ENCODE data around the gene LMNA.
A peak's percentile ranks its signal among the peaks of the same experiment; 100 is the strongest.

Gene LMNA

DNA sequence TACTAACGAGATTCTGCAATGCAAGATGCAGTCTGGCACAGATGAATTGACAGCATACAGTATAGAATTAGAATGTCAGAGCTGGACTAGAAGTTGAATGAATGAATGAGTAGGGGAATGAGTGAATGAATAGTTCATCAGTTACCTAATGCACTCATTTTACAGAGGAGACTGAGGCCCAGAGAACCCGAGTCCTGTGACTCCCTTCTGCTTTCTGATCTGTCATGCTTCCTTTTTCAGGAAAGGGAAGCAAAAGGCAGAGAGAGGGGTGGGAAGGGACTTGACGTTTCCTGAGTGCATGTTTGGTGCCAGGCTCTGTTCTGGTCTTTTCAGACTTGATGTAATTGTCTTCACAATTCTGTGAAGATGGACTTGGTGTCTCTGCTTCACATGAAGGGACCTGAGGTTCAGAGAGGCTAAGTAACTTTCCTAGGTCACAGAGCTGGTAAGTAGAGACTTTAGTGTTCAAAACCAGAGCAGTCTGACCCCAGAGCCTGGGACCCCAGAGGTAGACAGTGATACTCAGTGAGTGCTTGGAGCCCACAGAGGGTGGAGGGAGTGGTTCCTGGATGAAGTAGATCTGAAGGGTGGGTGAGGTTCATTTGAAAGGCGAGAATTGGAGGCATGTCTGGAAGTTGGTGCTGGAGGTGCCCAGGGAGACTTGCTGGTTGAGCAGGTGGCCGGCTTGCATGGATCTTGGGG, 24.2 kb upstream of the LMNA start:
- H3K27ac ChIP-seq (ENCODE audit: insufficient read depth in 1 of 2, low read depth in 1 of 2, low read length in 2 of 2, poor library complexity in 1 of 2, severe bottlenecking in 2 of 2): no peak overlapping the region
- CTCF ChIA-PET: interaction anchor here (1.0 to 29.6 kb wide), 12 partner anchors 9 to 229 kb away, joined by 3 to 1191 read pairs (median 6); partner anchors contain the start of gene LMNA
- no peaks in the 10 kb centered on the region for H3K36me3 ChIP-seq (ENCODE audit: control insufficient read depth in 4 of 4, insufficient read depth in 4 of 4, low read length in 3 of 4)
- no peaks in the 10 kb centered on the region for H3K9me3 ChIP-seq (ENCODE audit: control extremely low read depth in 1 of 5, control insufficient read depth in 4 of 5, insufficient read depth in 2 of 5, low read depth in 1 of 5, low read length in 4 of 5)
- POLR2A ChIA-PET: no interaction called here
- H3K4me3 ChIP-seq (ENCODE audit: control insufficient read depth in 1 of 7, extremely low read depth in 1 of 7, insufficient read depth in 4 of 7, low read depth in 2 of 7, low read length in 6 of 7): no peak overlapping the region
- WGBS (ENCODE audit: insufficient coverage): 11% methylated on average over 4 of the region's 5 CpGs
- H3K27me3 ChIP-seq (replicated peaks in 2 of 5; ENCODE audit: control insufficient read depth in 4 of 5, insufficient read depth in 5 of 5, low read length in 4 of 5): peaks cover 0 to 5% (median 0%) of the 10 kb centered on the region in 5 experiments
- H3K4me1 ChIP-seq (ENCODE audit: control extremely low read depth in 1 of 4, control insufficient read depth in 4 of 4, insufficient read depth in 4 of 4, low read length in 3 of 4): peaks cover 0 to 17% (median 9%) of the 10 kb centered on the region in 4 experiments
- no peak for DNase-seq

DNA sequence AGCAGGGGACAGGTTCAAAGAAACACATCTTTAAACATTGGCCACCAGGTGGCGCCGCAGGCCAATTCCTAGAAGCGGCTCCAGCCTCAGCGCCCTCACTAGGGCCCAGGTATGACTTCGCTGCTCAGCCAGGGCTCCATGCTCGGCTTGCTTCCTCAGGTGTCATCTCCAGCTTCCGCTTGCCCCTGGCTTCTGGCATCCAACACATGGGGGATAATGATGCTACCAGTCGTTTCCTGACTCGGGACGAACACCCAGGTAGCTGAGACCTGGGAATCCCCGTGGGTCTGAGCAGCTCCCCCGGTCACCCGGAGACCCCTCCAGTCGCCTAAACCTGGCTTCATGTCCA, 23.7 kb upstream of the LMNA start:
- H3K4me1 ChIP-seq (ENCODE audit: control extremely low read depth in 1 of 4, control insufficient read depth in 4 of 4, insufficient read depth in 4 of 4, low read length in 3 of 4): peaks cover 0 to 17% (median 11%) of the 10 kb centered on the region in 4 experiments
- no peak overlapping the region for H3K27ac ChIP-seq (ENCODE audit: insufficient read depth in 1 of 2, low read depth in 1 of 2, low read length in 2 of 2, poor library complexity in 1 of 2, severe bottlenecking in 2 of 2)
- H3K27me3 ChIP-seq (replicated peaks in 2 of 5; ENCODE audit: control insufficient read depth in 4 of 5, insufficient read depth in 5 of 5, low read length in 4 of 5): peaks cover 0 to 5% (median 0%) of the 10 kb centered on the region in 5 experiments
- H3K36me3 ChIP-seq (ENCODE audit: control insufficient read depth in 4 of 4, insufficient read depth in 4 of 4, low read length in 3 of 4): no peaks in the 10 kb centered on the region
- 47% methylated on average over 13 of the region's 14 CpGs for WGBS (ENCODE audit: insufficient coverage)
- H3K4me3 ChIP-seq (ENCODE audit: control insufficient read depth in 1 of 7, extremely low read depth in 1 of 7, insufficient read depth in 4 of 7, low read depth in 2 of 7, low read length in 6 of 7): no peak overlapping the region
- peak; percentile 79 to 88 (median 81) for DNase-seq
- POLR2A ChIA-PET: no interaction called here
- CTCF ChIA-PET: interaction anchor here (0.7 to 29.6 kb wide), 12 partner anchors 8 to 228 kb away, joined by 3 to 1191 read pairs (median 6); partner anchors contain the start of gene LMNA
- no peaks in the 10 kb centered on the region for H3K9me3 ChIP-seq (ENCODE audit: control extremely low read depth in 1 of 5, control insufficient read depth in 4 of 5, insufficient read depth in 2 of 5, low read depth in 1 of 5, low read length in 4 of 5)

- Histone ChIP-seq H3K27ac (ENCODE audit: insufficient read depth in 1 of 2, low read depth in 1 of 2, low read length in 2 of 2, poor library complexity in 1 of 2, severe bottlenecking in 2 of 2) (no peak overlapping the region), H3K36me3 (ENCODE audit: control insufficient read depth in 4 of 4, insufficient read depth in 4 of 4, low read length in 3 of 4) (no peaks in the 10 kb centered on the region), H3K4me3 (ENCODE audit: control insufficient read depth in 1 of 7, extremely low read depth in 1 of 7, insufficient read depth in 4 of 7, low read depth in 2 of 7, low read length in 6 of 7) (no peak overlapping the region), H3K4me1 (ENCODE audit: control extremely low read depth in 1 of 4, control insufficient read depth in 4 of 4, insufficient read depth in 4 of 4, low read length in 3 of 4) (peaks cover 0 to 22% (median 18%) of the 10 kb centered on the region in 4 experiments), H3K9me3 (ENCODE audit: control extremely low read depth in 1 of 5, control insufficient read depth in 4 of 5, insufficient read depth in 2 of 5, low read depth in 1 of 5, low read length in 4 of 5) (no peaks in the 10 kb centered on the region), H3K27me3 (replicated peaks in 2 of 5; ENCODE audit: control insufficient read depth in 4 of 5, insufficient read depth in 5 of 5, low read length in 4 of 5) (peaks cover 0 to 5% (median 0%) of the 10 kb centered on the region in 5 experiments)
- POLR2A ChIA-PET: no interaction called here
- 96% methylated on average over 2 of the region's 2 CpGs for WGBS (ENCODE audit: insufficient coverage)
- CTCF ChIA-PET: interaction anchor here (0.6 to 29.6 kb wide), 7 partner anchors 13 to 228 kb away, joined by 3 to 1191 read pairs (median 5); partner anchors contain the start of gene LMNA
- DNase-seq: no peak
These were observed 22.9 kb upstream of the LMNA start for GRCh38 chr1:156091610-156092009.

GRCh38 chr1:156095906-156096508, 18.5 kb upstream of the LMNA start:
- no peak for DNase-seq
- 86% methylated on average over 2 of the region's 3 CpGs for WGBS (ENCODE audit: insufficient coverage)
- POLR2A ChIA-PET: interaction anchor here (0.9 to 3.0 kb wide), 6 partner anchors 11 to 41 kb away, joined by 3 to 18 read pairs (median 8); no protein-coding TSS in a partner anchor

GRCh38 chr1:156096640-156097391, 17.7 kb upstream of the LMNA start:
- H3K4me3 ChIP-seq (ENCODE audit: control insufficient read depth in 1 of 7, extremely low read depth in 1 of 7, insufficient read depth in 4 of 7, low read depth in 2 of 7, low read length in 6 of 7): peak overlapping the region in 2 of 7 experiments; percentile 6 to 16

More at GRCh38 chr1:156095906-156096508, 18.5 kb upstream of the LMNA start:
- no peak overlapping the region for H3K27ac ChIP-seq (ENCODE audit: insufficient read depth in 1 of 2, low read depth in 1 of 2, low read length in 2 of 2, poor library complexity in 1 of 2, severe bottlenecking in 2 of 2)
- H3K4me1 ChIP-seq (ENCODE audit: control extremely low read depth in 1 of 4, control insufficient read depth in 4 of 4, insufficient read depth in 4 of 4, low read length in 3 of 4): peaks cover 0 to 29% (median 25%) of the 10 kb centered on the region in 4 experiments
- CTCF ChIA-PET: interaction anchor here (0.5 to 29.6 kb wide), 12 partner anchors 10 to 238 kb away, joined by 3 to 1191 read pairs (median 4); partner anchors contain the start of genes LMNA, MEX3A and RAB25
- no peaks in the 10 kb centered on the region for H3K9me3 ChIP-seq (ENCODE audit: control extremely low read depth in 1 of 5, control insufficient read depth in 4 of 5, insufficient read depth in 2 of 5, low read depth in 1 of 5, low read length in 4 of 5)
- no peak overlapping the region for H3K4me3 ChIP-seq (ENCODE audit: control insufficient read depth in 1 of 7, extremely low read depth in 1 of 7, insufficient read depth in 4 of 7, low read depth in 2 of 7, low read length in 6 of 7)
- H3K27me3 ChIP-seq (replicated peaks in 2 of 5; ENCODE audit: control insufficient read depth in 4 of 5, insufficient read depth in 5 of 5, low read length in 4 of 5): peaks cover 0 to 14% (median 10%) of the 10 kb centered on the region in 5 experiments
- H3K36me3 ChIP-seq (ENCODE audit: control insufficient read depth in 4 of 4, insufficient read depth in 4 of 4, low read length in 3 of 4): no peaks in the 10 kb centered on the region

DNA sequence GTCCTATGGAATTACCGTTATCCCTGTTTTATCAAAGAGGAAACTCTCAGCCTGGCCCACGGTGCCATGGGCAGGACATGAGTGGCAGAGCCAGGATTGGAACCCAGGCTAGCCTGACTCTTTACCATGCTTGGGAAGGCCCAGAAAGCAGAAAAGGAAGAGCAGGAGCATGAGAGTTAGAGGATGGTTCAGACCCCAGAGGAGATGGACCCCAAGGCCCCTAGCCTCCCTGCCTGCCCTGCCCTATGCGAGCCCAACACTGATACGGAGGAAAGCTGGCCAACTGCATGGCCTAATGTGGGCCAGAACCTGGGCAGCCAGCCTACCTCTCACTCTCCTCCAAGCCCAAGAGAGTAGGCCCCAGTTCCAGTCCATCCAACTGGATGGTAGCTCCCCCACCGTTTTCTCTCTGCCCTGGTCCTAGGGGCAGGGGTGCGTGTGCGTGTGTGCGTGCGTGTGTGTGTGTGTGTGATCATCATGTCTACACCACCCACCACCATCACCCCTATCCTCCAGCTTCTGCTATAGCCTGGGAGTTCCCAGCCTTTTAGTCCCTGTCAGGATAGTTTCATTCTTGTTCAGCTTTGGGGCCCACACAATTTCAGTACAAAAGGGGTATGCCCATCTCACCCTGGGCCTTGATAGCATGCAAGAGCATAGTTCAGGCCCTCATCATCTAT, 16.9 kb upstream of the LMNA start:
- 66% methylated on average over 4 of the region's 9 CpGs for WGBS (ENCODE audit: insufficient coverage)
- POLR2A ChIA-PET: interaction anchor here (0.8 to 3.0 kb wide), 11 partner anchors 8 to 96 kb away, joined by 3 to 18 read pairs (median 5); partner anchors contain the start of gene LMNA
- peak in 1 of 3 donors; percentile 38 for DNase-seq
- peaks cover 0 to 17% (median 10%) of the 10 kb centered on the region in 5 experiments for H3K27me3 ChIP-seq (replicated peaks in 2 of 5; ENCODE audit: control insufficient read depth in 4 of 5, insufficient read depth in 5 of 5, low read length in 4 of 5)
- H3K4me1 ChIP-seq (ENCODE audit: control extremely low read depth in 1 of 4, control insufficient read depth in 4 of 4, insufficient read depth in 4 of 4, low read length in 3 of 4): peaks cover 0 to 35% (median 28%) of the 10 kb centered on the region in 4 experiments
- H3K27ac ChIP-seq (ENCODE audit: insufficient read depth in 1 of 2, low read depth in 1 of 2, low read length in 2 of 2, poor library complexity in 1 of 2, severe bottlenecking in 2 of 2): no peak overlapping the region
- H3K9me3 ChIP-seq (ENCODE audit: control extremely low read depth in 1 of 5, control insufficient read depth in 4 of 5, insufficient read depth in 2 of 5, low read depth in 1 of 5, low read length in 4 of 5): no peaks in the 10 kb centered on the region
- CTCF ChIA-PET: interaction anchor here (0.7 to 29.6 kb wide), 11 partner anchors 8 to 225 kb away, joined by 3 to 1191 read pairs (median 4); partner anchors contain the start of genes LMNA, MEX3A, PMF1 and RAB25
- no peaks in the 10 kb centered on the region for H3K36me3 ChIP-seq (ENCODE audit: control insufficient read depth in 4 of 4, insufficient read depth in 4 of 4, low read length in 3 of 4)
- H3K4me3 ChIP-seq (ENCODE audit: control insufficient read depth in 1 of 7, extremely low read depth in 1 of 7, insufficient read depth in 4 of 7, low read depth in 2 of 7, low read length in 6 of 7): peak overlapping the region in 1 of 7 experiments; percentile 6

More at GRCh38 chr1:156096640-156097391, 17.7 kb upstream of the LMNA start:
- peaks cover 0 to 29% (median 25%) of the 10 kb centered on the region in 4 experiments for H3K4me1 ChIP-seq (ENCODE audit: control extremely low read depth in 1 of 4, control insufficient read depth in 4 of 4, insufficient read depth in 4 of 4, low read length in 3 of 4)
- WGBS (ENCODE audit: insufficient coverage): 1% methylated on average over 11 of the region's 14 CpGs
- ChIA-PET POLR2A (interaction anchor here (0.8 to 3.0 kb wide), 11 partner anchors 9 to 97 kb away, joined by 3 to 18 read pairs (median 5); partner anchors contain the start of gene LMNA), CTCF (interaction anchor here (0.7 to 29.6 kb wide), 16 partner anchors 9 to 237 kb away, joined by 3 to 1191 read pairs (median 3); partner anchors contain the start of genes LMNA, MEX3A, PMF1 and RAB25)
- H3K27me3 ChIP-seq (replicated peaks in 2 of 5; ENCODE audit: control insufficient read depth in 4 of 5, insufficient read depth in 5 of 5, low read length in 4 of 5): peaks cover 0 to 16% (median 10%) of the 10 kb centered on the region in 5 experiments
- H3K36me3 ChIP-seq (ENCODE audit: control insufficient read depth in 4 of 4, insufficient read depth in 4 of 4, low read length in 3 of 4): no peaks in the 10 kb centered on the region
- peak; percentile 98 to 99 (median 99) for DNase-seq
- H3K27ac ChIP-seq (ENCODE audit: insufficient read depth in 1 of 2, low read depth in 1 of 2, low read length in 2 of 2, poor library complexity in 1 of 2, severe bottlenecking in 2 of 2): peak overlapping the region in 1 of 2 experiments; percentile 52
- H3K9me3 ChIP-seq (ENCODE audit: control extremely low read depth in 1 of 5, control insufficient read depth in 4 of 5, insufficient read depth in 2 of 5, low read depth in 1 of 5, low read length in 4 of 5): no peaks in the 10 kb centered on the region
